AG04449 (cell line): ENCODE data around the gene MARS2.
A peak's percentile ranks its signal among the peaks of the same experiment; 100 is the strongest.
"Not testable (repeated sequence)": the region's sequence is repeated elsewhere in the genome, so short reads cannot be mapped to it uniquely, and the experiment has no call there.

Source experiments
- CTCF ChIA-PET: fragments of 350-600 bp; formaldehyde crosslinking; extraction: SDS; loops from one replicate; lab custom pipeline; 2021; ENCODE audit warnings: antibody characterized with exemption; lab: Yijun Ruan, JAX
- POLR2A ChIA-PET: fragments of 400-600, 350-600 bp; formaldehyde crosslinking; extraction: SDS; loops from one replicate; lab custom pipeline; 2020; ENCODE audit warnings: antibody characterized with exemption, inconsistent platforms; lab: Yijun Ruan, JAX
- DNase-seq: peaks from one replicate; pipeline ENCODE4 v3.0.0-alpha.2; 2010; ENCODE audit warnings: low read depth, low spot score
- H3K4me3 ChIP-seq: 2 replicates; pipeline ENCODE4 v1.5.1; 2011; ENCODE audit warnings: low read depth, mild to moderate bottlenecking, control low read depth, low read length
- TF ChIP-seq, protein P1 (sequence below): IDR thresholded peaks from one replicate; pipeline ENCODE4 v1.5.1; 2011; ENCODE audit warnings: mild to moderate bottlenecking, moderate library complexity, low read length, control low read depth, inconsistent platforms; ENCODE audit not compliant: insufficient read depth; ENCODE audit errors: missing control alignments

Gene MARS2

DNA sequence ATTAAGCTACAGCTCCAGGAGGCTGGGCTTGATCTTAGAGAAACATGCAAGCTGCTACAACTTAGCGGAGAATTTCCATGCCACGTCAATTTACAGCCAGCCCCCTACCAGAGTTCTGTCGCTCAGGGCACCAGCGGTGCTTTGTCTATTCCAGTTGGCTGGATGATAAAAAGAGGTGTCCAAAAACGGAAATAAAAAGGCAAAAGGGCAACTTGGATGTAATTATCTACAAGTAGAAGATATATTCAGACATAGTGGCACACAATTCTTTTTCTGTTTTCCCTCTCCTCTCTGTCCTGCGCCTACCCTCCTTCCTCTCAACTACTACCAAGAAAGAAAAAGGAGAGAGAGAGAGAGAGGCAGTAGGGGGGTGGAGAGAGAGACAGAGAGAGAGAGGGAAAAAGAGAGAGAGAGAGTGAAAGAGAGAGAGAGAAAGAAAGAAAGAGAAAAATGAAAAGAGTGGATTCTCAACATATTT, 29.4 kb upstream of the MARS2 start:
- ChIA-PET POLR2A (interaction anchor here (1.0 kb wide), 1 partner anchor 176 kb away, joined by 3 read pairs; the partner anchor contains the start of gene HSPD1), CTCF (interaction anchor here (1.8 kb wide), 1 partner anchor 17 kb away, joined by 4 read pairs; no protein-coding TSS in a partner anchor)
- DNase-seq: peak; percentile 29
- TF ChIP-seq, protein P1, sequence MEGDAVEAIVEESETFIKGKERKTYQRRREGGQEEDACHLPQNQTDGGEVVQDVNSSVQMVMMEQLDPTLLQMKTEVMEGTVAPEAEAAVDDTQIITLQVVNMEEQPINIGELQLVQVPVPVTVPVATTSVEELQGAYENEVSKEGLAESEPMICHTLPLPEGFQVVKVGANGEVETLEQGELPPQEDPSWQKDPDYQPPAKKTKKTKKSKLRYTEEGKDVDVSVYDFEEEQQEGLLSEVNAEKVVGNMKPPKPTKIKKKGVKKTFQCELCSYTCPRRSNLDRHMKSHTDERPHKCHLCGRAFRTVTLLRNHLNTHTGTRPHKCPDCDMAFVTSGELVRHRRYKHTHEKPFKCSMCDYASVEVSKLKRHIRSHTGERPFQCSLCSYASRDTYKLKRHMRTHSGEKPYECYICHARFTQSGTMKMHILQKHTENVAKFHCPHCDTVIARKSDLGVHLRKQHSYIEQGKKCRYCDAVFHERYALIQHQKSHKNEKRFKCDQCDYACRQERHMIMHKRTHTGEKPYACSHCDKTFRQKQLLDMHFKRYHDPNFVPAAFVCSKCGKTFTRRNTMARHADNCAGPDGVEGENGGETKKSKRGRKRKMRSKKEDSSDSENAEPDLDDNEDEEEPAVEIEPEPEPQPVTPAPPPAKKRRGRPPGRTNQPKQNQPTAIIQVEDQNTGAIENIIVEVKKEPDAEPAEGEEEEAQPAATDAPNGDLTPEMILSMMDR: no peak
- peak overlapping the region; percentile 59 for H3K4me3 ChIP-seq

DNA sequence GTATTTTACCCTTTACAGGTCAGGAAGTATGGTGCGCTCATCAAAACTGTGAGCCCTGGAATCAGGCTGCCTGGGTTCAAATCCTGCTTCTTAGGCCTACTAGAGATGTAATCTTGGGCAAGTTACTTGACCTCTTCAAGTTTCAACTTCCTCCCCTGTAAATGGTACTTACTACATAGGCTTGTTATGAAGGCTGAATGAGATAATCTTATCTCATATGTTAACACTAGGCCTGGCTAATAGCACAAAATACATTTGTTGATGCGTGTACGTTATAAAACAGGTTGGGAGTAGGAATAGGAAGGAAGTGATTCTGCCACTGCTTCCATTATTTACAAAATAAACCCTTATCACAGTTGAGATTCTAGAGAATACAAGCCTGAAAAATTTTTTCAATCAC, 28.1 kb upstream of the MARS2 start:
- TF ChIP-seq, protein P1: no peak
- H3K4me3 ChIP-seq: no peak overlapping the region
- DNase-seq: no peak
- POLR2A ChIA-PET: no interaction called here
- CTCF ChIA-PET: no interaction called here

DNA sequence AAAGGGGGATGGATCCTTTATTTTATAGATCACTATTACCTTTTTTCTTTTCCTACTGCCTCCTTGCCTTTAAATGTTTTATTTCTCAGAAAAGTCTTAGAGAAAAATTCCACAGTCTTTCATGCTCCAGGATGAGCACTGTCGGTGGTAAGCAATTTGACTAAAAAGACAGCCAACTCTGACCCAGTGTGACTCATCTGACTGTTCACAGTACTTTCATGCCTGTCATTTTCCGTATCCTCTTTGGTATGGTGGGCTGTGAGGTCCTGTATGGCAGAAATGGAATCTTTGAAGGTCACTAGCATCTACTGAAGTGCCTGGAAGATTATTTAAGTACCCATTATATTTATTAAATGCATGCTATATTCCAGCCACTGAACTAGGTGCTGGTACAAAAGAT, 27.7 kb upstream of the MARS2 start:
- no peak for DNase-seq
- ChIA-PET POLR2A (no interaction called here), CTCF (no interaction called here)
- H3K4me3 ChIP-seq: no peak overlapping the region
- TF ChIP-seq, protein P1: no peak

DNA sequence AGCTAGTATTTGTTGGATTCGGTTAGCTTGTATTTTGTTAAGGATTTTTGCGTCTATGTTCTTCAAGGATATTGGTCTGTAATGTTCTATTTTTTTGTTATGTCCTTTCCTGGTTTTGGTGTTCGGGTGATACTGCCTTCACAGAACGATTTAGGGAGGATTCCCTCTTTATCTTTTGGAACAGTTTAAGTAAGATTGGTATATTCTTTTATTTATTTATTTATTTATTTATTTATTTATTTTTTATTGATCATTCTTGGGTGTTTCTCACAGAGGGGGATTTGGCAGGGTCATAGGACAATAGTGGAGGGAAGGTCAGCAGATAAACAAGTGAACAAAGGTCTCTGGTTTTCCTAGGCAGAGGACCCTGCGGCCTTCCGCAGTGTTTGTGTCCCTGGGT, 10.0 kb upstream of the MARS2 start:
- H3K4me3 ChIP-seq, CTCF ChIA-PET, POLR2A ChIA-PET, DNase-seq: not testable (repeated sequence)

DNA sequence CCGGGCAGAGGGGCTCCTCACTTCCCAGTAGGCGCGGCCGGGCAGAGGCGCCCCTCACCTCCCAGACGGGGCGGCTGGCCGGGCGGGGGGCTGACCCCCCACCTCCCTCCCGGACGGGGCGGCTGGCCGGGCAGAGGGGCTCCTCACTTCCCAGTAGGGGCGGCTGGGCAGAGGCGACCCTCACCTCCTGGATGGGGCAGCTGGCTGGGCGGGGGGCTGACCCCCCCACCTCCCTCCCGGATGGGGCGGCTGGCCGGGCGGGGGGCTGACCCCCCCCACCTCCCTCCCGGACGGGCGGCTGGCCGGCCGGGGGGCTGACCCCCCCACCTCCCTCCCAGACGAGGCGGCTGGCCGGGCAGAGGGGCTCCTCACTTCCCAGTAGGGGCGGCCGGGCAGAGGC, 9.2 kb upstream of the MARS2 start:
- POLR2A ChIA-PET, DNase-seq, CTCF ChIA-PET, H3K4me3 ChIP-seq: not testable (repeated sequence)

DNA sequence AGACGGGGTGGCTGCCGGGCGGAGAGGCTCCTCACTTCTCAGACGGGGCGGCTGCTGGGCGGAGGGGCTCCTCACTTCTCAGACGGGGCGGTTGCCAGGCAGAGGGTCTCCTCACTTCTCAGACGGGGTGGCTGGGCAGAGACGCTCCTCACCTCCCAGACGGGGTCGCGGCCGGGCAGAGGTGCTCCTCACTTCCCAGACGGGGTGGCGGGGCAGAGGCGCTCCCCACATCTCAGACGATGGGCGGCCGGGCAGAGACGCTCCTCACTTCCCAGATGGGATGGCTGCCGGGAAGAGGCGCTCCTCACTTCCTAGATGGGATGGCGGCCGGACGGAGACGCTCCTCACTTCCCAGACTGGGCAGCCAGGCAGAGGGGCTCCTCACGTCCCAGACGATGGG, 8.6 kb upstream of the MARS2 start:
- DNase-seq, POLR2A ChIA-PET, H3K4me3 ChIP-seq, CTCF ChIA-PET: not testable (repeated sequence)

DNA sequence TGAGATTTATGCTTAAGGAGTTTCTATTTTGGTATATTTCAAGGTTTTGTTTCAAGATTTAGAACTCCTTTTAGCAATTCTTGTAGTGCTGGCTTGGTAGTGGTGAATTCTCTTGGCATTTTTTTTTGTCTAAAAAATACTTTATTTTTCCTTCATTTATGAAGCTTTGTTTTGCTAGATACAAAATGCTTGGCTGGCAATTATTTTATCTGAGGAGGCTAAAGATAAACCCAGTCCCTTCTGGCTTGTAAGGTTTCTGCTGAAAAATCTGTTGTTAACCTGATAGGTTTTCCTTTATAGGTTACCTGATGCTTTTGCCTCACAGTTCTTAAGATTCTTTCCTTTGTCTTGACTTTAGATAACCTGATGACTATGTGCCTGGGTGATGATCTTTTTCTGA, 5.4 kb upstream of the MARS2 start:
- CTCF ChIA-PET: not testable (repeated sequence)

DNA sequence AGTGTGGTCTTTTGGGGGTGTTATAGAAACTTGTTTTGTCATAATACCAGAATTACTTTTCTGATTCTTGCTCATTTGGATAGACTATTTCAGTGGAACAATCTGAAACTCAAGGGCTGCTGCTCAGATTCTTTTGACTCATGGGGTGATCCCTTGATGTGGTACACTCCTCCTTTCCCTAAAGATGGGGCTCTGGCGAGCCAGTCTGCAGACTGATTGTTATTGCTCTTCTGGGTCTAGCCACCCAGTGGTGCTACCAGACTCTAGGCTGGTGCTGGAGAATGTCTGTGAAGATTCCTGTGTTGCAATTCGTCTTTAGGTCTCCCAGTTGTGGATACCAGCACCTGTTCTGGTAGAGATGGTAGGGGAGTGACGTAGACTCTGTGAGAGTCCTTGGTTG, 4.2 kb upstream of the MARS2 start:
- DNase-seq: no peak
- TF ChIP-seq, protein P1: no peak
- ChIA-PET POLR2A (no interaction called here), CTCF (no interaction called here)
- no peak overlapping the region for H3K4me3 ChIP-seq

More for the DNA sequence above, 5.4 kb upstream of the MARS2 start:
- H3K4me3 ChIP-seq, POLR2A ChIA-PET, DNase-seq: not testable (repeated sequence)
